Muscle layer of duodenum (tissue), 2 donors: ENCODE results near the gene ZNF552.
"Not testable (repeated sequence)": the region's sequence is repeated elsewhere in the genome, so short reads cannot be mapped to it uniquely, and the experiment has no call there.

Source experiments
- H3K27ac ChIP-seq: one replicate; pipeline ENCODE4 v1.7.0; 2013; ENCODE audit warnings: mild to moderate bottlenecking, low read length
- H3K27me3 ChIP-seq: one replicate; pipeline ENCODE4 v1.7.0; 2013; ENCODE audit warnings: low read depth, mild to moderate bottlenecking, control low read depth, low read length
- H3K36me3 ChIP-seq, 2 donors: one replicate each; pipeline ENCODE4 v1.7.0; 2013; ENCODE audit warnings: low read length in 2 of 2, control low read depth in 1 of 2, mild to moderate bottlenecking in 1 of 2; ENCODE audit not compliant: insufficient read depth in 2 of 2, control insufficient read depth in 1 of 2
- H3K4me1 ChIP-seq, 2 donors: one replicate each; pipeline ENCODE4 v1.7.0; 2013; ENCODE audit warnings: low read length in 2 of 2, mild to moderate bottlenecking in 2 of 2, control low read depth in 1 of 2, moderate library complexity in 1 of 2; ENCODE audit not compliant: insufficient read depth in 2 of 2, control insufficient read depth in 1 of 2
- H3K4me3 ChIP-seq, 2 donors: one replicate each; pipeline ENCODE4 v1.7.0; 2013; ENCODE audit warnings: low read length in 2 of 2, low read depth in 1 of 2, mild to moderate bottlenecking in 1 of 2
- H3K9me3 ChIP-seq, 2 donors: one replicate each; pipeline ENCODE4 v1.7.0; 2013; ENCODE audit warnings: low read length in 2 of 2, control low read depth in 1 of 2, mild to moderate bottlenecking in 1 of 2; ENCODE audit not compliant: control insufficient read depth in 1 of 2
- donor health status: healthy.

The ZNF552 gene

GRCh38 chr19:57836991-57837390 lies 22.3 kb upstream of the ZNF552 start:
- not testable (repeated sequence) for H3K9me3 ChIP-seq, H3K4me1 ChIP-seq, H3K27ac ChIP-seq, H3K27me3 ChIP-seq, H3K4me3 ChIP-seq
- peaks cover 12 to 23% of the 10 kb centered on the region in 2 donors for H3K36me3 ChIP-seq

GRCh38 chr19:57830071-57830602 lies 15.4 kb upstream of the ZNF552 start, which contains the start of gene ZNF587B:
Gene ZNF587B, plus strand, starts transcription at chr19:57830299. Its CDS starts 230 bp downstream, at chr19:57830529.
- H3K27me3 ChIP-seq = no peaks in the 10 kb centered on the region
- H3K27ac ChIP-seq = peak within 1 kb of the TSS; percentile 40
- H3K4me1 ChIP-seq = peaks cover 0 to 5% of the 10 kb centered on the region in 2 donors
- no peaks in the 10 kb centered on the region for H3K36me3 ChIP-seq
- peak within 1 kb of the TSS; percentile 55 to 62 for H3K4me3 ChIP-seq
- H3K9me3 ChIP-seq = no peaks in the 10 kb centered on the region

DNA sequence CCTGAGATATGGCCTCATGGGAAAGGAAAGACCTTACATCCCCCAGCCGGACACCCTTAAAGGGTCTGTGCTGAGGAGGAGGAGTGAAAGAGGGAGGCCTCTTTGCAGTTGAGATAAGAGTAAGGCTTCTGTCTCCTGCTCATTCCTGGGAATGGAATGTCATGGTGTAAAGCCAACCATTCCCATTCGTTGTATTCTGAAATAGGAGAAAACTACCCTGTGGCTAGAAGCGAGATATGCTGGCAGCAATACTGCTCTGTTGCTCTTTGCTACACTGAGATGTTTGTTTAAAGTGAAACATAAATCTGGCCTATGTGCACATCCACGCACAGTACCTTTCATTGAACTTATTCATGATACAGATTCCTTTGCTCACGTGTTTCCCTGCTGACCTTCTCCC lies 14.6 kb upstream of the ZNF552 start:
- peaks cover 0 to 5% of the 10 kb centered on the region in 2 donors for H3K4me1 ChIP-seq
- no peak overlapping the region for H3K4me3 ChIP-seq
- no peaks in the 10 kb centered on the region for H3K36me3 ChIP-seq
- H3K27ac ChIP-seq = no peak overlapping the region
- H3K27me3 ChIP-seq = no peaks in the 10 kb centered on the region
- no peaks in the 10 kb centered on the region for H3K9me3 ChIP-seq

- Histone ChIP-seq H3K4me1 (peaks cover 0 to 11% of the 10 kb centered on the region in 2 donors), H3K9me3 (no peaks in the 10 kb centered on the region), H3K4me3 (no peak overlapping the region), H3K36me3 (no peaks in the 10 kb centered on the region), H3K27me3 (no peaks in the 10 kb centered on the region), H3K27ac (no peak overlapping the region)
Observed at GRCh38 chr19:57825511-57825910, 10.8 kb upstream of the ZNF552 start.

DNA sequence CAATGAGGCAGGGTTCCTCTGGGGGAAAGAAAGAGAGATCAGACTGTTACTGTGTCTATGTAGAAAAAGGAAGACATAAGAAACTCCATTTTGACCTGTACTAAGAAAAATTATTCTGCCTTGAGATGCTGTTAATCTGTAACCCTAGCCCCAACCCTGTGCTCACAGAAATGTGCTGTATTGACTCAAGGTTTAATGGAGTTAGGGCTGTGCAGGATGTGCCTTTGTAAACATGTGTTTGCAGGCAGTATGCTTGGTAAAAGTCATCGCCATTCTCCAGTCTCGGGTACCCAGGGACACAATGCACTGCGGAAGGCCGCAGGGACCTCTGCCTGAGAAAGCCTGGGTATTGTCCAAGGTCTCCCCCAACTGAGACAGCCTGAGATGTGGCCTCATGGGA lies 8.9 kb upstream of the ZNF552 start:
- H3K36me3 ChIP-seq, H3K27ac ChIP-seq, H3K27me3 ChIP-seq, H3K4me3 ChIP-seq, H3K9me3 ChIP-seq: not testable (repeated sequence)
- peaks cover 0 to 12% of the 10 kb centered on the region in 2 donors for H3K4me1 ChIP-seq

DNA sequence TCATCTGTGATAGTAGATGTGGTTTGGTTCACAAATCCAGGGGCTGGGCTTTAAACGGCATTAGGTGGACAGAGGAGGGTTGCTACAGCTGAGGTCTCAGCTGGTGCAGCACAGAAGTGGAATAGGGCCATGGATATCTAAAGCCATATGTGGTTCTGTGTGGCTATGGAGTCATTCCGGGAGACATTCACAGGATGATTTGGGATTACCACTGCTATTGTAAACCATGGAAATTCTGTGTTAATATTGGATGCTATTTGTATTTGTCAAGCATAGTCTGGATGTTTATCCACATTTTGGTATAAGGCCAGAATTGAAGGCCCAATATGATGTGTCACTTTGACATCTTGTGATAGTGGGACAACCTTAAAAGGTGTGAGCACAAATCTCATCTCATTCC lies 8.4 kb upstream of the ZNF552 start:
- H3K4me3 ChIP-seq, H3K27ac ChIP-seq, H3K27me3 ChIP-seq: not testable (repeated sequence)

DNA sequence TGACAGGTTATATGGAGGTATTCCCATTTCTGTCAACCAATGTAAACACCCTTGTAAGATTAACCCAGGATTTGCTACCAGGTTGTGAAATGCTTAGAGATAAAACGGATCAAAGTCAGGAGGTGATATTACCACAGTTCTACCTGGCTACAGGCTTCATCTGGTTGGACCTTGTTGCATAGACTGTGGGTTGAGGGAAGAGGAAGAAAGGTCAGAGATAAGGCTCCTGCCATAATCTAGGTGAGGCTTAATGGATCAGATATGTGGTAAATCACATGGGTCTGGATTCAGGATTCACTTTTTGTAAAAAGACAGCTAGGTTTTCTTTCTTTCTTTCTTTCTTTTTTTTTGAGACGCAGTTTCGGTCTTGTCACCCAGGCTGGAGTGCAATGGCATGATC lies 6.8 kb upstream of the ZNF552 start:
- H3K9me3 ChIP-seq, H3K27me3 ChIP-seq, H3K27ac ChIP-seq, H3K4me3 ChIP-seq, H3K36me3 ChIP-seq: not testable (repeated sequence)
- peaks cover 0 to 12% of the 10 kb centered on the region in 2 donors for H3K4me1 ChIP-seq

More for the DNA sequence above, 8.4 kb upstream of the ZNF552 start:
- H3K36me3 ChIP-seq, H3K9me3 ChIP-seq: not testable (repeated sequence)
- H3K4me1 ChIP-seq = peaks cover 0 to 12% of the 10 kb centered on the region in 2 donors

- H3K36me3 ChIP-seq, H3K9me3 ChIP-seq, H3K27ac ChIP-seq, H3K27me3 ChIP-seq: not testable (repeated sequence)
- H3K4me3 ChIP-seq = peak overlapping the region; percentile 92 to 94
- H3K4me1 ChIP-seq = peaks cover 0 to 12% of the 10 kb centered on the region in 2 donors
Observed at GRCh38 chr19:57821095-57821494, 6.4 kb upstream of the ZNF552 start.

GRCh38 chr19:57820599-57820998 lies 5.9 kb upstream of the ZNF552 start:
- Histone ChIP-seq H3K4me1 (peaks cover 0 to 12% of the 10 kb centered on the region in 2 donors), H3K27ac (peak overlapping the region; percentile 90), H3K27me3 (no peaks in the 10 kb centered on the region)

GRCh38 chr19:57819475-57820148 lies 4.9 kb upstream of the ZNF552 start:
- Histone ChIP-seq H3K36me3 (no peaks in the 10 kb centered on the region), H3K4me1 (peaks cover 0 to 16% of the 10 kb centered on the region in 2 donors), H3K4me3 (peak overlapping the region; percentile 92 to 94), H3K27ac (peak overlapping the region; percentile 90), H3K9me3 (no peaks in the 10 kb centered on the region), H3K27me3 (no peaks in the 10 kb centered on the region)

More at GRCh38 chr19:57820599-57820998, 5.9 kb upstream of the ZNF552 start:
- no peaks in the 10 kb centered on the region for H3K36me3 ChIP-seq
- peak overlapping the region; percentile 92 to 94 for H3K4me3 ChIP-seq
- H3K9me3 ChIP-seq = no peaks in the 10 kb centered on the region

DNA sequence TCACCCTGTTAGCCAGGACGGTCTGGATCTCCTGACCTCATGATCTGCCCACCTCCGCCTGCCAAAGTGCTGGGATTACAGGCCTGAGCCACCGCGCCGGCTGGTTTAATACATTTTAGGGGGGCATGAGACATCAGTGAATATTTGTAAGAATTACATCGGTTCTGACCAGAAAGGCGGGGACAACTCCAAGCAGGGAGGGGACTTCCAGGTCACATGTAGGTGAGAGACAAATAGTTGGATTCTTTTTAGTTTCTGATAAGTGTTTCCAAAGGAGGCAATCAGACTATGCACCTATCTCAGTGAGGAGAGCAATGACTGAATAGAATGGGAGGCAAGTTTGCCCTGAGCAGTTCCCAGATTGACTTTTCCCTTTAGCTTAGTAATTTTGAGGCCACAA lies 3.7 kb upstream of the ZNF552 start:
- no peaks in the 10 kb centered on the region for H3K27me3 ChIP-seq
- no peaks in the 10 kb centered on the region for H3K9me3 ChIP-seq
- no peak overlapping the region for H3K27ac ChIP-seq
- peaks cover 3 to 24% of the 10 kb centered on the region in 2 donors for H3K4me1 ChIP-seq
- H3K4me3 ChIP-seq = no peak overlapping the region
- H3K36me3 ChIP-seq = no peaks in the 10 kb centered on the region

- Histone ChIP-seq H3K27ac (no peak overlapping the region), H3K4me3 (no peak overlapping the region), H3K4me1 (peaks cover 3 to 24% of the 10 kb centered on the region in 2 donors), H3K27me3 (no peaks in the 10 kb centered on the region), H3K36me3 (no peaks in the 10 kb centered on the region), H3K9me3 (no peaks in the 10 kb centered on the region)
Observed at GRCh38 chr19:57817976-57818375, 3.3 kb upstream of the ZNF552 start.
